Esophagus (tissue), 2 donors: Measurements from ENCODE around the gene PLPP1. TPM values are rescaled to one million over a fixed set of nuclear protein-coding genes. Genes with fewer than 3 reads are reported as not detected.
A peak's percentile ranks its signal among the peaks of the same experiment; 100 is the strongest.

ENCODE experiments used
- H3K27ac ChIP-seq, 2 donors: one replicate each; pipeline ENCODE4 v1.5.1; 2013; ENCODE audit warnings: low read depth in 2 of 2, mild to moderate bottlenecking in 2 of 2, inconsistent platforms in 1 of 2, low read length in 1 of 2, moderate library complexity in 1 of 2
- H3K27me3 ChIP-seq, 2 donors: one replicate each; pipeline ENCODE4 v1.6.1; 2013; ENCODE audit warnings: low read length in 2 of 2, control low read depth in 1 of 2, mild to moderate bottlenecking in 1 of 2; ENCODE audit not compliant: insufficient read depth in 2 of 2, control insufficient read depth in 1 of 2
- H3K36me3 ChIP-seq, 2 donors: one replicate each; pipeline ENCODE4 v1.6.1; 2013; ENCODE audit warnings: low read length in 1 of 2; ENCODE audit not compliant: control insufficient read depth in 2 of 2, insufficient read depth in 2 of 2
- H3K4me1 ChIP-seq, 2 donors: one replicate each; pipeline ENCODE4 v1.6.1; 2013; ENCODE audit warnings: low read length in 1 of 2; ENCODE audit not compliant: control insufficient read depth in 2 of 2, insufficient read depth in 2 of 2
- H3K4me3 ChIP-seq, 2 donors: one replicate each; pipeline ENCODE4 v1.5.1; 2013; ENCODE audit warnings: low read length in 2 of 2, mild to moderate bottlenecking in 2 of 2, low read depth in 1 of 2, moderate library complexity in 1 of 2
- H3K9me3 ChIP-seq, 2 donors: one replicate each; pipeline ENCODE4 v1.6.1; 2013; ENCODE audit warnings: mild to moderate bottlenecking in 2 of 2, low read depth in 1 of 2, low read length in 1 of 2, moderate library complexity in 1 of 2; ENCODE audit not compliant: control insufficient read depth in 2 of 2, insufficient read depth in 1 of 2
- WGBS, 2 donors: extraction: QIAGEN DNeasy Blood & Tissue Kit; methylation state at CpG; one replicate each; pipeline ENCODE4 v1.1.7; 2013; 5-methylcytosine and 5-hydroxymethylcytosine counted together
- polyA plus RNA-seq, 2 donors: library from polyadenylated mRNA; stranded (reverse); fragments of 200-250 nt; gene quantifications; one replicate each; pipeline ENCODE4 v1.2.3, GENCODE V29; 2013
- donor health status: healthy with polysubstance abuse.
- donor health status: Bipolar disorder and iron deficiency.

PLPP1 gene
- 10 to 100 TPM; 23.3 to 27.7 TPM for polyA plus RNA-seq

DNA sequence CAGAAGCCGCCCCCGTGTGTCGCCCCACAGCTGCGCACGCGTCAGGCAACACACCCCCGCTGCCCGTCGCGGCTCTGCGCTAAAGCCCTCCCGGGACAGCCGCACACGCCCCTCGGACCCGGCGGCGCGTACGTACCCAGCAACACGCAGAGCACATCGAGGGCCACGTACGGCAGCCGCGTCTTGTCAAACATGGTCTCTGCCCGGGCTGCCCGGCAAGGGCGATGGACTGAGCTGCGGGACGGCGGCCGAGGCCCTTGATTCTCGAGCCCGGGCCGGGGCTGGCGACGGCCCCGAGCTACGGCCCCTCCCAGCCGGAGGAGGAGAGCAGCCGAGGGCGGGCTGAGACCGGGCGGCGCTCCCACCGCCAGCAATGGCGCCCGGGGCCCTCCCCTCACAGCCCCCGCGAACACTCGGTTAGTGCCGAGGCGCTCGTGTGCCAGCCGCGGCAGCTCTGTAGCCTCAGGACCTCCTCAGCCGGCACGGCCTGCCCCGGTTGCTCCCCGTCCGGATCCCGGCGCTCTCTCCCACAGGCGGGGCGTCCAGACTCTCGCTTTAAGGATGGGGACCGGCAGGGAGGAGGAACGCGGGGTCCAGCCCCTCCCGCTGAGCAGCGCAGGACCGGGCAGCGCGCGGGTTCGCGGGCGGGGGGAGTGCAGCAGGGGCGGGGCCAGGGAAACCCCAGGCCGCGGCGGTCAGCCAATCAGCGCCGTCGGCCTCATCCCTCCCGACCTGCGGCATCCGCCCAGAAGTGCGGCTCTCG lies at the start of gene PLPP1:
TSS of gene PLPP1 (minus strand) at position 529 of the 763 bp plus-strand sequence. CDS start at position 194, 335 bp downstream.
- no peaks in the 10 kb centered on the region for H3K9me3 ChIP-seq
- H3K4me3 ChIP-seq, result peak within 1 kb of the TSS; percentile 70 to 95
- WGBS, 2 donors, result 0% methylated on average over 63 to 91 of the region's 91 CpGs
- H3K4me1 ChIP-seq, result peaks cover 0 to 3% of the 10 kb centered on the region in 2 donors
- H3K27ac ChIP-seq, result peak within 1 kb of the TSS; percentile 87 to 91
- H3K36me3 ChIP-seq, result peaks cover 0 to 2% of the 10 kb centered on the region in 2 donors
- no peaks in the 10 kb centered on the region for H3K27me3 ChIP-seq

DNA sequence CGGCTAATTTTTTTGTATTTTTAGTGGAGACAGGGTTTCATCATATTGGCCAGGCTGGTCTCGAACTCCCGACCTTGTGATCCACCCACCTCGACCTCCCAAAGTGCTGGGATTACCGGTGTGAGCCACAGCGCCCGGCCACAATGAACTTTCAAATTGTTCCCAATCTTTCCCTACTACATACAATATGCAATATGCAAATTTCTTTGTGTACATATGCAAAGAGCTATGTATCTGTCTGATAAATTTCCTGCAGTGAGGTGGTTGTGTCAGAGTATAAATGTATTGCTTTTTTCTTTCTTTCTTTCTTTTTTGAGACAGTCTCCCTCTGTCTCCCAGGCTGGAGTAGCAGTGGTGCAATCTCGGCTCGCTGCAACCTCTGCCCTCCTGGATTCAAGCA lies 48.8 kb upstream of the PLPP1 start:
- no peaks in the 10 kb centered on the region for H3K4me1 ChIP-seq
- WGBS, 2 donors, result 89 to 96% methylated on average over 9 of the region's 9 CpGs

GRCh38 chr5:55582256-55582655 lies 47.5 kb upstream of the PLPP1 start:
- Histone ChIP-seq H3K27ac (no peak overlapping the region), H3K27me3 (no peaks in the 10 kb centered on the region), H3K4me1 (no peaks in the 10 kb centered on the region), H3K9me3 (no peaks in the 10 kb centered on the region), H3K36me3 (no peaks in the 10 kb centered on the region), H3K4me3 (no peak overlapping the region)
- WGBS, 2 donors, result 49 to 69% methylated on average over 2 of the region's 2 CpGs

More for the DNA sequence above, 48.8 kb upstream of the PLPP1 start:
- Histone ChIP-seq H3K27me3 (no peaks in the 10 kb centered on the region), H3K27ac (no peak overlapping the region), H3K9me3 (no peaks in the 10 kb centered on the region), H3K4me3 (no peak overlapping the region), H3K36me3 (no peaks in the 10 kb centered on the region)

DNA sequence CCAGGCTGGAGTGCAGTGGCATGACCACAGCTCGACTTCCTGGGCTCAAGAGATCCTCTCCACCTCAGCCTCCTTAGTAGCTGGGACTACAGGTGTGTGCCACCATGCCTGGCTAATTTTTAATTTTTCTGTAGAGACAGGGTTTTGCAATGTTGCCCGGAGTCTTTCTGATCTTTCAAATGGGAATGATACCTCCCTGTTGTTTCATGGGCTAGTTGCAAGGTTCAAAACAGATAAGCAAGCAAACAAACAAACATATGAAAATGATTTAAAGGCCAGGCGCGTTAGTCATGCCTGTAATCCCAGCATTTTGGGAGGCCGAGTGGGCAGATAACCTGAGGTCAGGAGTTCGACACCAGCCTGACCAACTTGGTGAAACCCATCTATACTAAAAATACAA lies 45.3 kb upstream of the PLPP1 start:
- Histone ChIP-seq H3K27ac (no peak overlapping the region), H3K9me3 (no peaks in the 10 kb centered on the region), H3K4me3 (no peak overlapping the region), H3K36me3 (no peaks in the 10 kb centered on the region), H3K27me3 (no peaks in the 10 kb centered on the region), H3K4me1 (no peaks in the 10 kb centered on the region)
- 92 to 95% methylated on average over 6 of the region's 6 CpGs for WGBS, 2 donors

GRCh38 chr5:55578771-55579170 lies 44.0 kb upstream of the PLPP1 start:
- no peak overlapping the region for H3K27ac ChIP-seq
- no peaks in the 10 kb centered on the region for H3K4me1 ChIP-seq

GRCh38 chr5:55577353-55578060 lies 42.7 kb upstream of the PLPP1 start:
- no peaks in the 10 kb centered on the region for H3K27me3 ChIP-seq
- H3K27ac ChIP-seq, result peak overlapping the region in 1 of 2 donors; percentile 1
- H3K36me3 ChIP-seq, result no peaks in the 10 kb centered on the region
- WGBS, 2 donors, result 20 to 38% methylated on average over 6 of the region's 6 CpGs
- H3K4me1 ChIP-seq, result no peaks in the 10 kb centered on the region
- H3K9me3 ChIP-seq, result no peaks in the 10 kb centered on the region
- H3K4me3 ChIP-seq, result no peak overlapping the region

More at GRCh38 chr5:55578771-55579170, 44.0 kb upstream of the PLPP1 start:
- Histone ChIP-seq H3K4me3 (no peak overlapping the region), H3K36me3 (no peaks in the 10 kb centered on the region), H3K9me3 (no peaks in the 10 kb centered on the region), H3K27me3 (no peaks in the 10 kb centered on the region)

GRCh38 chr5:55576661-55577060 lies 41.9 kb upstream of the PLPP1 start:
- 57 to 62% methylated on average over 2 of the region's 2 CpGs for WGBS, 2 donors

DNA sequence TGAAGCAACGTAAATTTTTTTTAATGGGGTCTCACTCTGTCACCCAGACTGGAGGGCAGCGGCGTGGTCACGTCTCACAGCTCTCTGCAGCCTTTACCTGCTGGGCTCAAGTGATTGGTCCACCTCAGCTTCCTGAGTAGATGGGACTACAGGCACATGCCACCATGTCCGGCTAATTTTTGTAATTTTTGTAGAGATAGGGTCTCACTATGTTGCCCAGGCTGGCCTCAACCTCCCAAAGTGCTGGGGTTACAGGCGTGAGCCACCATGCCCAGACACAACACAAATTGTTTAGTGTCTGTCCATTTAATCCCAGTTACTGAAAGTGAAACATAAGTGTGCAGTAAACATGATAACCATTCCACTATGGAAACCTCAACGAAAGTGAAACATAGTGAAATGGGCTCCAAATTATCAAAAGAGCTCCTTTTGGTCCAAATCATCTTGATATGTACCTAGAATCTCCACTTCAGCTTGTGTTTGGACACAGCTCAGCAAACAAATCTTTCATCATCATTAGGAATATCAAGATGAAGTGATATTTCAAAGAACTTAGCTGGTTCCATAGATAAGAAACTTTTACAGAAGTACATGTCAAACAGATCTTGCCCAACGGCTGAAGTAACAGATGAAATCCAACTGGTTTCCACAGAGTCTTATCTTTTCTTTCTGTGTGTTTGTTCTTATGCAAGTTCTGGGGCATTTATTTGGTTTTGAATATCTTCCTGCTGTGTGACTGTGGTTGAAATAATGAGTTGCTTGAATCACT lies 41.2 kb upstream of the PLPP1 start:
- no peaks in the 10 kb centered on the region for H3K4me1 ChIP-seq
- no peaks in the 10 kb centered on the region for H3K27me3 ChIP-seq
- WGBS, 2 donors, result 78 to 90% methylated on average over 8 of the region's 8 CpGs
- no peaks in the 10 kb centered on the region for H3K9me3 ChIP-seq
- no peak overlapping the region for H3K27ac ChIP-seq
- no peak overlapping the region for H3K4me3 ChIP-seq
- H3K36me3 ChIP-seq, result no peaks in the 10 kb centered on the region

More at GRCh38 chr5:55576661-55577060, 41.9 kb upstream of the PLPP1 start:
- H3K27me3 ChIP-seq, result no peaks in the 10 kb centered on the region
- H3K4me3 ChIP-seq, result no peak overlapping the region
- no peaks in the 10 kb centered on the region for H3K36me3 ChIP-seq
- H3K9me3 ChIP-seq, result no peaks in the 10 kb centered on the region
- H3K4me1 ChIP-seq, result no peaks in the 10 kb centered on the region
- no peak overlapping the region for H3K27ac ChIP-seq

DNA sequence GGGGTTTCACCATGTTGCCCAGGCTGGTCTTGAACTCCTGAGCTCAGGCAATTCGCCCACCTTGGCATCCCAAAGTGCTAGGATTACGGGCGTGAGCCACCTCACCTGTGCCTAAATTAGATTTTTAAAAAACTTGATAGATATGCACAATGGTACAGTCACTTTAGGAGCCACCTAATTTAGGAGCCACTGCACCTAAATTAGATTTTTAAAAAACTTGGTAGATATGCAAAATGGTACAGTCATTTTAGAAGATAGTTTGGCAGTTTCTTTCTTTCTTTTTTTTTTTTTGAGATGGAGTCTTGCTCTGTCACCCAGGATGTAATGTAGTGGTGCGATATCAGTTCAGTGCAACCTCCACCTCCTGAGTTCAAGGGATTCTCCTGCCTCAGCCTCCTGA lies 37.8 kb upstream of the PLPP1 start:
- WGBS, 2 donors, result 93 to 95% methylated on average over 4 of the region's 4 CpGs
- Histone ChIP-seq H3K4me1 (peaks cover 0 to 2% of the 10 kb centered on the region in 2 donors), H3K4me3 (no peak overlapping the region), H3K9me3 (no peaks in the 10 kb centered on the region), H3K36me3 (no peaks in the 10 kb centered on the region), H3K27ac (no peak overlapping the region), H3K27me3 (no peaks in the 10 kb centered on the region)
